PC-3 (cell line): ENCODE results near the gene FAM120B. TPM values are rescaled to one million over a fixed set of nuclear protein-coding genes. Genes with fewer than 3 reads are reported as not detected.

Experiments
- ATAC-seq: fragments of 200-7000 bp; cut with Tn5 transposase; 2 replicates; pipeline ENCODE4 v1.9.1; 2020; ENCODE audit warnings: mild to moderate bottlenecking, moderate library complexity
- BruUV-seq: library from RNA; stranded (reverse); fragments of 400-500 nt; replicated peaks from 2 replicates; lab custom pipeline; 2021; lab: Mats Ljungman, UMichigan
- CTCF ChIA-PET: fragments of 300-600 bp; sonication (Branson Sonifier 250); formaldehyde crosslinking; loops from one replicate; lab custom pipeline; 2022; ENCODE audit warnings: antibody characterized with exemption; lab: Charles Lee
- POLR2A ChIA-PET: fragments of 300-600 bp; sonication (Branson Sonifier 250); formaldehyde crosslinking; loops from one replicate; lab custom pipeline; 2022; ENCODE audit warnings: antibody characterized with exemption; ENCODE audit not compliant: unreplicated experiment; lab: Charles Lee
- DNase-seq: peaks from one replicate; pipeline ENCODE4 v3.0.0-alpha.2; 2015
- H2AFZ ChIP-seq: fragments of 300-600 bp; sonication (generic); 2 replicates; pipeline ENCODE4 v1.6.0; 2016; ENCODE audit warnings: antibody characterized with exemption, low read length
- H3F3A ChIP-seq: fragments of 300-600 bp; sonication (generic); one replicate; pipeline ENCODE4 v1.6.0; 2017; ENCODE audit warnings: antibody characterized with exemption, low read length, control low read depth, mild to moderate bottlenecking; ENCODE audit not compliant: unreplicated experiment
- H3K27ac ChIP-seq: fragments of 300-600 bp; sonication (generic); 2 replicates; pipeline ENCODE4 v1.5.1; 2016; ENCODE audit warnings: mild to moderate bottlenecking, low read length
- H3K27me3 ChIP-seq: fragments of 300-600 bp; sonication (generic); 2 replicates; pipeline ENCODE4 v1.6.1; 2016; ENCODE audit warnings: low read length, mixed read lengths
- H3K36me3 ChIP-seq: fragments of 300-600 bp; sonication (generic); 2 replicates; pipeline ENCODE4 v1.6.1; 2016; ENCODE audit warnings: low read depth, mixed run types, low read length, mixed read lengths
- H3K4me1 ChIP-seq: fragments of 300-600 bp; sonication (generic); 2 replicates; pipeline ENCODE4 v1.5.1; 2016; ENCODE audit warnings: low read length; ENCODE audit not compliant: insufficient read depth
- H3K4me2 ChIP-seq: fragments of 300-600 bp; sonication (generic); 2 replicates; pipeline ENCODE4 v1.6.0; 2016; ENCODE audit warnings: low read length
- H3K4me3 ChIP-seq: fragments of 300-600 bp; sonication (generic); 2 replicates; pipeline ENCODE4 v1.5.1; 2016; ENCODE audit warnings: mild to moderate bottlenecking, low read length, mixed read lengths
- H3K79me2 ChIP-seq: fragments of 300-600 bp; sonication (generic); 2 replicates; pipeline ENCODE4 v1.6.1; 2017; ENCODE audit warnings: low read length, mixed read lengths
- H3K9ac ChIP-seq: fragments of 300-600 bp; sonication (generic); 2 replicates; pipeline ENCODE4 v1.6.0; 2016; ENCODE audit warnings: mild to moderate bottlenecking, low read length
- H3K9me2 ChIP-seq: fragments of 300-600 bp; sonication (generic); replicated peaks from 2 replicates; pipeline ENCODE4 v1.6.1; 2016; ENCODE audit warnings: mixed run types, low read length, mixed read lengths
- H3K9me3 ChIP-seq: fragments of 300-600 bp; sonication (generic); 2 replicates; pipeline ENCODE4 v1.6.1; 2016; ENCODE audit warnings: low read length, mixed read lengths
- H4K20me1 ChIP-seq: fragments of 300-600 bp; sonication (generic); 2 replicates; pipeline ENCODE4 v1.6.1; 2016; ENCODE audit warnings: low read length, mixed read lengths
- EZH2 ChIP-seq: fragments of 300-600 bp; sonication (generic); IDR thresholded peaks from one replicate; pipeline ENCODE4 v1.6.1; 2017; ENCODE audit warnings: antibody characterized with exemption, mild to moderate bottlenecking, low read length; ENCODE audit not compliant: unreplicated experiment
- EZH2phosphoT487 ChIP-seq: fragments of 300-600 bp; sonication (generic); IDR thresholded peaks from 2 replicates; pipeline ENCODE4 v1.6.1; 2018; ENCODE audit warnings: mild to moderate bottlenecking, antibody characterized with exemption, low read length, borderline replicate concordance
- intact Hi-C: fragments of 100-400 bp; cut with micrococcal nuclease; formaldehyde crosslinking; loops from 2 replicates; pipeline ENCODE4 v1.9.0; 2023
- total RNA-seq: library from RNA; depleted of rRNA; stranded (reverse); fragments of >200 nt; gene quantifications from 2 replicates; pipeline ENCODE4 v1.2.3, GENCODE V29; 2014
- TF ChIP-seq, protein P1 (sequence below): fragments of 300-600 bp; sonication (generic); conservative IDR thresholded peaks from 2 replicates; pipeline ENCODE4 v1.5.1; 2017; ENCODE audit warnings: antibody characterized with exemption, low read depth, mild to moderate bottlenecking, low read length

Gene FAM120B
- total RNA-seq, 1 experiment from 2014 or later = 8.7 TPM

GRCh38 chr6:170357812-170358211 lies 51.3 kb downstream of the FAM120B start:
- CTCF ChIA-PET = no interaction called here
- Histone ChIP-seq H3K4me3 (no peak overlapping the region), H3K9me3 (no peaks in the 10 kb centered on the region), H3K9ac (no peak overlapping the region), H3K4me1 (no peaks in the 10 kb centered on the region), H3K4me2 (no peak overlapping the region), H3K27ac (no peak overlapping the region), H3K9me2 (no peaks in the 10 kb centered on the region), H3K36me3 (no peaks in the 10 kb centered on the region), H3F3A (no peaks in the 10 kb centered on the region), H3K79me2 (no peaks in the 10 kb centered on the region), H3K27me3 (no peaks in the 10 kb centered on the region), H4K20me1 (no peaks in the 10 kb centered on the region), H2AFZ (no peak overlapping the region)
- ATAC-seq = no peak
- intact Hi-C loops = no loop called here
- POLR2A ChIA-PET = no interaction called here
- no TSS peak for BruUV-seq
- no peak for DNase-seq
- TF ChIP-seq, protein P1, sequence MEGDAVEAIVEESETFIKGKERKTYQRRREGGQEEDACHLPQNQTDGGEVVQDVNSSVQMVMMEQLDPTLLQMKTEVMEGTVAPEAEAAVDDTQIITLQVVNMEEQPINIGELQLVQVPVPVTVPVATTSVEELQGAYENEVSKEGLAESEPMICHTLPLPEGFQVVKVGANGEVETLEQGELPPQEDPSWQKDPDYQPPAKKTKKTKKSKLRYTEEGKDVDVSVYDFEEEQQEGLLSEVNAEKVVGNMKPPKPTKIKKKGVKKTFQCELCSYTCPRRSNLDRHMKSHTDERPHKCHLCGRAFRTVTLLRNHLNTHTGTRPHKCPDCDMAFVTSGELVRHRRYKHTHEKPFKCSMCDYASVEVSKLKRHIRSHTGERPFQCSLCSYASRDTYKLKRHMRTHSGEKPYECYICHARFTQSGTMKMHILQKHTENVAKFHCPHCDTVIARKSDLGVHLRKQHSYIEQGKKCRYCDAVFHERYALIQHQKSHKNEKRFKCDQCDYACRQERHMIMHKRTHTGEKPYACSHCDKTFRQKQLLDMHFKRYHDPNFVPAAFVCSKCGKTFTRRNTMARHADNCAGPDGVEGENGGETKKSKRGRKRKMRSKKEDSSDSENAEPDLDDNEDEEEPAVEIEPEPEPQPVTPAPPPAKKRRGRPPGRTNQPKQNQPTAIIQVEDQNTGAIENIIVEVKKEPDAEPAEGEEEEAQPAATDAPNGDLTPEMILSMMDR = no peak
- no peak for TF ChIP-seq EZH2phosphoT487
- TF ChIP-seq EZH2 = no peak

DNA sequence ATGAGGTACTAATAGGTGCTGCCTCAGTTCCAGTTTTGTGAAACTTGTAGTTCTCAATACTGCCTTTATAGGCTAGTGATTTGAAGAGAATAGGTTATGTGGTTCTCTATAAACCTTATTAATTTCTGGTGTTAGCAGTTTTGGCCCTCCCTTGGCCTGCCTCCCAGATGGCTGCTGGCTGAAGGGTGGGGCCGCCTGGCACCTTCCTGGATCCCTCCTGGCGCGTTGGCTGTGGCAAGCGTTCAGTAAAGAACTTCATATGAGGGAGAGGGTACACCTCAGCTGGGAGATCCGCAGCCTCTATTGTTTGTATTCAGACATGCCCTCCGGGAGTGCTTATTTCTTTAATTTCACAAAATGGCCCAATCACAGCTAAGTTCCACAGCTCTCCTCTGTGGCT lies 51.9 kb downstream of the FAM120B start:
- H3K4me1 ChIP-seq = no peaks in the 10 kb centered on the region
- no peaks in the 10 kb centered on the region for H3F3A ChIP-seq
- no TSS peak for BruUV-seq
- H3K36me3 ChIP-seq = no peaks in the 10 kb centered on the region
- H3K9me2 ChIP-seq = no peaks in the 10 kb centered on the region
- H4K20me1 ChIP-seq = no peaks in the 10 kb centered on the region
- DNase-seq = no peak
- ChIA-PET CTCF (no interaction called here), POLR2A (no interaction called here)
- no peak overlapping the region for H3K27ac ChIP-seq
- H3K4me3 ChIP-seq = no peak overlapping the region
- no peak overlapping the region for H3K9ac ChIP-seq
- intact Hi-C loops = no loop called here
- no peak overlapping the region for H2AFZ ChIP-seq
- no peaks in the 10 kb centered on the region for H3K27me3 ChIP-seq
- no peaks in the 10 kb centered on the region for H3K9me3 ChIP-seq
- no peak for ATAC-seq
- TF ChIP-seq, protein P1 = no peak
- no peak for TF ChIP-seq EZH2phosphoT487
- no peak for TF ChIP-seq EZH2
- no peak overlapping the region for H3K4me2 ChIP-seq
- no peaks in the 10 kb centered on the region for H3K79me2 ChIP-seq

DNA sequence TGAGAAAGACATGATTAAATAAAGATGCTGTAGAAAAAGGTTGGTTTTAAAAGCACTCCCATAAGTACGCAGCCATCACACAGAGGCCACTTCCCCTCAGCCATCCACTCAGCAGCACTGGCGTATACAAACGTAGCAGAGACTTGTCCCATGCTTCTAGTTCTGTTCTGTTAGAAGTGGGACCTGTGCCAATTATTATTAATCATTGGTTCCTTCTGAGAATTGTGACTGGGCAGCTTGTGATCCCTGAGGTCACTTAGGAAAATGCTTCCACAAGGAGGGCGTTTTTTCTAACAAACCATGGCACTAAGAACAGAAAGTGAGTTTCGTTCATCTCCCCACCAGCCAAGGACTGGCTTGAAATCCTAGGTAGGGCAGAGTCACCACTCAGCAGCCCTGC lies 53.9 kb downstream of the FAM120B start:
- no peaks in the 10 kb centered on the region for H3K36me3 ChIP-seq
- no peaks in the 10 kb centered on the region for H3F3A ChIP-seq
- H3K4me2 ChIP-seq = no peak overlapping the region
- DNase-seq (no peak), ATAC-seq (no peak)
- H3K9me2 ChIP-seq = no peaks in the 10 kb centered on the region
- no peaks in the 10 kb centered on the region for H3K79me2 ChIP-seq
- no peak overlapping the region for H2AFZ ChIP-seq
- ChIA-PET CTCF (no interaction called here), POLR2A (no interaction called here)
- H3K27me3 ChIP-seq = no peaks in the 10 kb centered on the region
- intact Hi-C loops = no loop called here
- no peaks in the 10 kb centered on the region for H3K4me1 ChIP-seq
- no peak overlapping the region for H3K4me3 ChIP-seq
- H3K9me3 ChIP-seq = no peaks in the 10 kb centered on the region
- H3K27ac ChIP-seq = no peak overlapping the region
- no peaks in the 10 kb centered on the region for H4K20me1 ChIP-seq
- H3K9ac ChIP-seq = no peak overlapping the region
- BruUV-seq = no TSS peak
- TF ChIP-seq EZH2phosphoT487 = no peak
- TF ChIP-seq, protein P1 = no peak
- no peak for TF ChIP-seq EZH2
